ENCODE data around the gene C1orf21.

- TF ChIP-seq POLR2A (IDR thresholded peaks at IDR 0.05; ENCODE audit: low read depth, low read length), result no peak
- TF ChIP-seq TAF1 (IDR thresholded peaks at IDR 0.05; ENCODE audit: borderline replicate concordance, low read depth, low read length), result no peak
Observed at GRCh38 chr1:184588701-184589100, 201.9 kb downstream of the C1orf21 start.
